Measurements from ENCODE around the gene SEZ6.

DNA sequence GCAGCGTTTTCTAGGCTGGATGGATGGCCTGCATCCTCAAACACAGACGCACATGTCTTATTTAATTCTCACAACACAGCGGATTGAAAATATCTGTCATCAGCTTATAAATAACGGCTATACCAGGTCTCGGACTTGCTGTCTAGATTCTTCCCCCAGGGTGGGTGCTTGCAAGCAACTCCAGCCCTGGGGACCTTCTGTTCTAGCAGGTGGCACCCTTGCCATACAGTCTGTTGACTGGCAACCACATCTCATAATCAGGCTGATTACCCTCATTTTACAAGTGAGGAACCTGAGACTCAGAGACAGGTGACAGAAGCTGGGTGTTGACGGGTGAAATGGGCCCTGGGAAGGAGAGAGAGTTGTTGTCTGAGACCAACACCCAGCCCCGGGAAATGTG, 16.2 kb upstream of the SEZ6 start:
- TF ChIP-seq POLR2A (IDR thresholded peaks at IDR 0.05) (no peak), POLR2AphosphoS5 (IDR thresholded peaks at IDR 0.05) (no peak), EP300 (IDR thresholded peaks at IDR 0.05) (no peak)
- TF ChIP-seq, protein P1, sequence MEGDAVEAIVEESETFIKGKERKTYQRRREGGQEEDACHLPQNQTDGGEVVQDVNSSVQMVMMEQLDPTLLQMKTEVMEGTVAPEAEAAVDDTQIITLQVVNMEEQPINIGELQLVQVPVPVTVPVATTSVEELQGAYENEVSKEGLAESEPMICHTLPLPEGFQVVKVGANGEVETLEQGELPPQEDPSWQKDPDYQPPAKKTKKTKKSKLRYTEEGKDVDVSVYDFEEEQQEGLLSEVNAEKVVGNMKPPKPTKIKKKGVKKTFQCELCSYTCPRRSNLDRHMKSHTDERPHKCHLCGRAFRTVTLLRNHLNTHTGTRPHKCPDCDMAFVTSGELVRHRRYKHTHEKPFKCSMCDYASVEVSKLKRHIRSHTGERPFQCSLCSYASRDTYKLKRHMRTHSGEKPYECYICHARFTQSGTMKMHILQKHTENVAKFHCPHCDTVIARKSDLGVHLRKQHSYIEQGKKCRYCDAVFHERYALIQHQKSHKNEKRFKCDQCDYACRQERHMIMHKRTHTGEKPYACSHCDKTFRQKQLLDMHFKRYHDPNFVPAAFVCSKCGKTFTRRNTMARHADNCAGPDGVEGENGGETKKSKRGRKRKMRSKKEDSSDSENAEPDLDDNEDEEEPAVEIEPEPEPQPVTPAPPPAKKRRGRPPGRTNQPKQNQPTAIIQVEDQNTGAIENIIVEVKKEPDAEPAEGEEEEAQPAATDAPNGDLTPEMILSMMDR (IDR thresholded peaks at IDR 0.05), result no peak
